ENCODE measurements around the gene RMDN2.

The RMDN2 gene

DNA sequence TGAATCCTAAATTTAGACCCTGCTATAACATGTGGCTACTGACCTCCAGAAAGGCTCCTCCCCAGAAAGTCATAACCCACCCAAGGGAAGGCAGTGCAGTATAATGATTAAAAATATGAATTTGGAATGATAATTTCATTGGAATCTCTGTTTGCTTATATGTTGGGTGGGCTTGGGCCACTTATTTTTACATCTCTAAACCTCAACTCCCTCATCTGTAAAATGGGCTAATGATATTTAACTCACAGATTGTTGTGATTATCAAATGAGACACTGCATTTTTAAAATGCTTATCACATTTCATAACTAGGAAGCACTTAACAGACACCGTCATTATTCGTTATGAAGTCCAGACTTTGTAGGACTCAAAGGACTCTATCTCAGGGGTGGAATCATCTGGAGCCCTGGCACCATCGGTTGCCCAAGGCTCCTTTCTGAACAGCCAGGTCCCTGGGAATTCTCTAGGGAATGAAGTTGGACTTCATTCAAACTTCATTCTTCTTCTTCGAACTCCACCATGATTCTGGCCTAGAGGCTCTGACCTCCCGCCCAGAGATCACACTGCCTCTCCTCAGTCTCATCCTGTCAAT is 33.1 kb upstream of the RMDN2 start:
- Mint-ChIP-seq H3K4me1 (ENCODE audit: low read depth) (peaks cover 44% of the 10 kb centered on the region), H3K9me3 (no peaks in the 10 kb centered on the region), H3K27me3 (peaks cover 7% of the 10 kb centered on the region), H3K36me3 (ENCODE audit: low read depth) (no peaks in the 10 kb centered on the region), H3K4me3 (no peak overlapping the region), H3K27ac (no peak overlapping the region)

GRCh38 chr2:37892436-37893114 is 32.5 kb upstream of the RMDN2 start:
- peaks cover 7% of the 10 kb centered on the region for H3K27me3 Mint-ChIP-seq
- no peak overlapping the region for H3K27ac Mint-ChIP-seq
- H3K4me3 Mint-ChIP-seq = no peak overlapping the region
- no peaks in the 10 kb centered on the region for H3K36me3 Mint-ChIP-seq (ENCODE audit: low read depth)
- no peaks in the 10 kb centered on the region for H3K9me3 Mint-ChIP-seq
- H3K4me1 Mint-ChIP-seq (ENCODE audit: low read depth) = peaks cover 44% of the 10 kb centered on the region

DNA sequence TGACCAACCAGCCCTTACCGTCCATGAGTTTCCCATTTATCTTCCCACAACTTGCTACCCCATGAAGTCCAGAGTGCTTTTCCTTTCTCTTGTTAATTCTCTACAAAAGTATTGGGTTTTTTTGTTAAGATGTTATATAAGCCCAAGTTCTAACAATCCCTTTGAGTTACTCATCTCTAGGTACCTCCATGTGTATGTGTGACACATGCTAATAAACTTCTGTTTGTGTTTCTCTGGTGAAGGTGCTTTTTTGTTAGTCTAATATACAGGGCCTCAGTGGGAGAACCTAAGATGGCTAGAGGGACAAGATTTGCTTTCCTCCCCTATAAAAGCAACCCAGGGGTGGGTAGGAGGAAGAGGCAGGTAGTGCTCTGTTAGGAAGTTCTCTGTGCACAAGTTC is 31.8 kb upstream of the RMDN2 start:
- H3K36me3 Mint-ChIP-seq (ENCODE audit: low read depth) = no peaks in the 10 kb centered on the region
- no peak overlapping the region for H3K27ac Mint-ChIP-seq
- no peaks in the 10 kb centered on the region for H3K9me3 Mint-ChIP-seq
- H3K27me3 Mint-ChIP-seq = peaks cover 4% of the 10 kb centered on the region
- H3K4me1 Mint-ChIP-seq (ENCODE audit: low read depth) = peaks cover 44% of the 10 kb centered on the region
- H3K4me3 Mint-ChIP-seq = no peak overlapping the region

- H3K4me3 Mint-ChIP-seq = no peak overlapping the region
- H3K36me3 Mint-ChIP-seq (ENCODE audit: low read depth) = no peaks in the 10 kb centered on the region
- H3K4me1 Mint-ChIP-seq (ENCODE audit: low read depth) = peaks cover 44% of the 10 kb centered on the region
- H3K9me3 Mint-ChIP-seq = no peaks in the 10 kb centered on the region
- peaks cover 4% of the 10 kb centered on the region for H3K27me3 Mint-ChIP-seq
- no peak overlapping the region for H3K27ac Mint-ChIP-seq
Measured at GRCh38 chr2:37894047-37894446, 31.0 kb upstream of the RMDN2 start.

GRCh38 chr2:37894601-37895000 is 30.5 kb upstream of the RMDN2 start:
- H3K9me3 Mint-ChIP-seq = no peaks in the 10 kb centered on the region
- peaks cover 44% of the 10 kb centered on the region for H3K4me1 Mint-ChIP-seq (ENCODE audit: low read depth)
- H3K27ac Mint-ChIP-seq = no peak overlapping the region
- H3K27me3 Mint-ChIP-seq = peaks cover 4% of the 10 kb centered on the region
- no peak overlapping the region for H3K4me3 Mint-ChIP-seq
- no peaks in the 10 kb centered on the region for H3K36me3 Mint-ChIP-seq (ENCODE audit: low read depth)

GRCh38 chr2:37895140-37895539 is 29.9 kb upstream of the RMDN2 start:
- no peak overlapping the region for H3K4me3 Mint-ChIP-seq
- no peak overlapping the region for H3K27ac Mint-ChIP-seq
- H3K4me1 Mint-ChIP-seq (ENCODE audit: low read depth) = peaks cover 44% of the 10 kb centered on the region
- H3K36me3 Mint-ChIP-seq (ENCODE audit: low read depth) = no peaks in the 10 kb centered on the region
- H3K9me3 Mint-ChIP-seq = no peaks in the 10 kb centered on the region
- H3K27me3 Mint-ChIP-seq = peaks cover 4% of the 10 kb centered on the region

DNA sequence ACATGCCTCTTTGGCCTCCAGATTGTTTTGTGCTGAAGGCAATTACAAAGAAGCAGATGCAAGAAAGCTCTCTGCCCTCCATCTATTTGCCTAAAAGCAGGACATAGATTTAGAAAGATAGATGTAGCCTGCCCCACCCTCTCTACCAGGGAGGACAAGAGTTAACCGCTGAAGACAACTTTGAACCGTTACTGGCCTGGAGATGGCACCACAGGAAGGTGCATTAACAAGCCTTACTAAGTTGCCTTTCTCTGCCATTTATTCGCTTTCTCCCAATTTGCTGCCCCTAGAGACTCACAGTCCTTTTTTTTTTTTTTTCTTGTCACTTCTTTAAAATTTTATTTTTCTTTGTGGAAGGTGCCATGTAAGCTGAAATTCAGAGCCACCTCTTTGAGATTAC is 28.8 kb upstream of the RMDN2 start:
- Mint-ChIP-seq H3K36me3 (ENCODE audit: low read depth) (no peaks in the 10 kb centered on the region), H3K4me3 (no peak overlapping the region), H3K27me3 (no peaks in the 10 kb centered on the region), H3K27ac (no peak overlapping the region), H3K4me1 (ENCODE audit: low read depth) (peaks cover 36% of the 10 kb centered on the region), H3K9me3 (no peaks in the 10 kb centered on the region)

GRCh38 chr2:37897511-37897910 is 27.6 kb upstream of the RMDN2 start:
- Mint-ChIP-seq H3K27me3 (no peaks in the 10 kb centered on the region), H3K4me1 (ENCODE audit: low read depth) (peaks cover 24% of the 10 kb centered on the region), H3K4me3 (no peak overlapping the region), H3K36me3 (ENCODE audit: low read depth) (no peaks in the 10 kb centered on the region), H3K27ac (no peak overlapping the region), H3K9me3 (no peaks in the 10 kb centered on the region)

DNA sequence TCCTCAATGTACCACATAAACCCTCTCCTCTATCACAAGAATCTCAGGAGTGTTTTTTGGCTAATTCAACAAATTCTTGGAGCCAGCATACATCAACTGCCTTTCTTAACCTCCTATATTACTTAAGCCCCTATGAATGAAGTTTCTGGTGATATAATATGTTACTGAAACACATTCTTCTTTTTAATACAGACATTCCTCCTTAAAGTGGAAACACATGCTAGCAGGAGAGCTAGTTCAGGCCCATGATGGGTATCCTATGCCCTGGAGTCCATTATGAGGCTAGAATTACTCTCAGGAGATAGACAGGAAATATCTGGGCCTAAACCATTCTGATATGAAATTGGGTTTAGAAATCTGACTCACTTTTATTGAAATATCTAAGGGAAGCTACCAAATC is 26.6 kb upstream of the RMDN2 start:
- Mint-ChIP-seq H3K4me1 (ENCODE audit: low read depth) (peaks cover 15% of the 10 kb centered on the region), H3K4me3 (no peak overlapping the region), H3K27ac (no peak overlapping the region), H3K36me3 (ENCODE audit: low read depth) (no peaks in the 10 kb centered on the region), H3K27me3 (no peaks in the 10 kb centered on the region), H3K9me3 (no peaks in the 10 kb centered on the region)

DNA sequence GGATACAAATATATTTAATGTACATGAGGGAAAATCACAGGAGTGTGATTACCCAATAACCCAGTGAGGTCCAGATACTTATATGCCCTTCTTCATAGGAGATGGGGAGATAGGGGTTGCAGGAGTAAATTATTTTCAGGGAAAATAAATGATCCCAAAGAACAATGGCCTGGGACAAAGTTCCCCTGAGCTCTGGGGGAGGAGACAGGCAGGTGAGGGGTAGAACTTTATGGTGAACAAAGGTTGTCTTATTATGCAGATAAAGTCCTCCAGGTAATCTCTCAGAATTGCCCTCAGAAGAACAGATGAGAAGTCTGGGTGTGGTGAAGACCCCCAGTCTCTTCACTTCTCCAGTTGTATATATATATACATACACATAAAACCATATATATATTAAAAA is 22.1 kb upstream of the RMDN2 start:
- H3K27me3 Mint-ChIP-seq = peaks cover 11% of the 10 kb centered on the region
- no peaks in the 10 kb centered on the region for H3K9me3 Mint-ChIP-seq
- H3K27ac Mint-ChIP-seq = no peak overlapping the region
- H3K4me1 Mint-ChIP-seq (ENCODE audit: low read depth) = no peaks in the 10 kb centered on the region
- H3K4me3 Mint-ChIP-seq = no peak overlapping the region
- no peaks in the 10 kb centered on the region for H3K36me3 Mint-ChIP-seq (ENCODE audit: low read depth)

GRCh38 chr2:37904425-37904824 is 20.7 kb upstream of the RMDN2 start:
- Mint-ChIP-seq H3K36me3 (ENCODE audit: low read depth) (no peaks in the 10 kb centered on the region), H3K4me1 (ENCODE audit: low read depth) (no peaks in the 10 kb centered on the region), H3K4me3 (no peak overlapping the region), H3K27ac (no peak overlapping the region), H3K27me3 (peaks cover 11% of the 10 kb centered on the region), H3K9me3 (no peaks in the 10 kb centered on the region)

DNA sequence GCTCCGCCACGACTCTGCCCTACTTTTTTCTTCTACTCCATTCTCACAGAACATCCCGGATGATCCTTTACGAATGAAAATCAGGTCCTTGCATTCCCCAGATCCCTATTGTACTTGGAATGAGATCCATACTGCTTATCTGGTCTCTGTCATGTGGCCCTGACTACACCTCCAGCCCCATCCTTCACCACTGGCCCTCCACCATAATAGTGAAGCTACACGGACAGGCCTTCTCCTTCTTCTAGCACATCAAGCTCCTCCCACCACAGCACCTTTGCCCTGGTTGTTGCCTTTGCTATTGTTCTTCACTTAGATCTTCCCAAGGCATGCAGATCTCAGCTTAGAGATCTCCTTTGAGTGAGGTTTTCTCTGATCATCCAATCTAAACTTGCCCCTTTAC is 20.1 kb upstream of the RMDN2 start:
- no peak overlapping the region for H3K27ac Mint-ChIP-seq
- H3K9me3 Mint-ChIP-seq = no peaks in the 10 kb centered on the region
- peaks cover 11% of the 10 kb centered on the region for H3K27me3 Mint-ChIP-seq
- H3K4me3 Mint-ChIP-seq = no peak overlapping the region
- no peaks in the 10 kb centered on the region for H3K36me3 Mint-ChIP-seq (ENCODE audit: low read depth)
- no peaks in the 10 kb centered on the region for H3K4me1 Mint-ChIP-seq (ENCODE audit: low read depth)

DNA sequence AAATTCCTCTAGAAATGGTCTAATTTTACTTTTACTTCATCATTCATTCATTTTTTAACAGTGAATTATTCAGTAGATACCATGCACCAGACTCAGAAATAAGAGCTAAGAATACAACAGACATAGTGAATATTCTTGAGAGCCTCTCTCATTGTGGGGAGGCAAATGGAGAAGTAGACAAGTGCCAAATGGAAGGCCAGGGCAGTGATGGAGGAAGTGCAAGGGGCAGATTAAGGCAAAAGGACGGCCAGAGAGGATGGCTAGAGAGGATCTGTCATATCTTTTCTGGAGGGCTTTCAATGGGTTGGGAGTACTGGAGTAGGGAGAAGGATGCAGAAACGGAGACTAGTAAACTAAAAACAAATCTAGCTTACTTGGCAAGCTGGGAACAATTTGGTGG is 19.0 kb upstream of the RMDN2 start:
- H3K36me3 Mint-ChIP-seq (ENCODE audit: low read depth) = no peaks in the 10 kb centered on the region
- H3K9me3 Mint-ChIP-seq = no peaks in the 10 kb centered on the region
- no peaks in the 10 kb centered on the region for H3K4me1 Mint-ChIP-seq (ENCODE audit: low read depth)
- no peak overlapping the region for H3K4me3 Mint-ChIP-seq
- H3K27ac Mint-ChIP-seq = no peak overlapping the region
- peaks cover 11% of the 10 kb centered on the region for H3K27me3 Mint-ChIP-seq

- no peak overlapping the region for H3K4me3 Mint-ChIP-seq
- no peaks in the 10 kb centered on the region for H3K4me1 Mint-ChIP-seq (ENCODE audit: low read depth)
Measured at GRCh38 chr2:37907501-37908225, 17.4 kb upstream of the RMDN2 start.

GRCh38 chr2:37911296-37911873 is 13.7 kb upstream of the RMDN2 start:
- H3K36me3 Mint-ChIP-seq (ENCODE audit: low read depth) = no peaks in the 10 kb centered on the region
- H3K4me1 Mint-ChIP-seq (ENCODE audit: low read depth) = no peaks in the 10 kb centered on the region
- H3K9me3 Mint-ChIP-seq = no peaks in the 10 kb centered on the region
- H3K27me3 Mint-ChIP-seq = no peaks in the 10 kb centered on the region
- H3K4me3 Mint-ChIP-seq = no peak overlapping the region
- no peak overlapping the region for H3K27ac Mint-ChIP-seq

More at GRCh38 chr2:37907501-37908225, 17.4 kb upstream of the RMDN2 start:
- peaks cover 11% of the 10 kb centered on the region for H3K27me3 Mint-ChIP-seq
- no peaks in the 10 kb centered on the region for H3K9me3 Mint-ChIP-seq
- H3K27ac Mint-ChIP-seq = no peak overlapping the region
- H3K36me3 Mint-ChIP-seq (ENCODE audit: low read depth) = no peaks in the 10 kb centered on the region
